H7 (cell line): ENCODE results near the gene ZMAT5. TPM values are rescaled to one million over a fixed set of nuclear protein-coding genes. Genes with fewer than 3 reads are reported as not detected.
A peak's percentile ranks its signal among the peaks of the same experiment; 100 is the strongest.

Source experiments
- DNase-seq: peaks from one replicate; pipeline ENCODE4 v3.0.0; 2012
- H3K27me3 ChIP-seq: 2 replicates; pipeline ENCODE4 v1.6.0; 2011; ENCODE audit warnings: mild to moderate bottlenecking, low read length; ENCODE audit not compliant: control insufficient read depth, insufficient read depth
- H3K36me3 ChIP-seq: replicated peaks from 2 replicates; pipeline ENCODE4 v1.5.1; 2011; ENCODE audit warnings: low read length; ENCODE audit not compliant: control insufficient read depth, insufficient read depth
- H3K4me3 ChIP-seq: 2 replicates; pipeline ENCODE4 v1.5.1; 2011; ENCODE audit warnings: low read depth, mild to moderate bottlenecking, control low read depth, low read length, moderate library complexity; ENCODE audit not compliant: insufficient read depth
- total RNA-seq: library from RNA; depleted of rRNA; stranded (reverse); fragments of >200 nt; shearing (Covaris generic); gene quantifications from 2 replicates; pipeline ENCODE4 v1.2.3, GENCODE V29; 2014; rRNA removed

Gene ZMAT5
- total RNA-seq, 1 experiment from 2014 or later: 35.6 TPM

GRCh38 chr22:29693161-29693560, 73.6 kb downstream of the ZMAT5 start:
- no peak overlapping the region for H3K4me3 ChIP-seq
- H3K27me3 ChIP-seq: no peaks in the 10 kb centered on the region
- DNase-seq: no peak
- no peaks in the 10 kb centered on the region for H3K36me3 ChIP-seq

GRCh38 chr22:29692327-29692640, 74.5 kb downstream of the ZMAT5 start:
- DNase-seq: peak; percentile 61
- H3K27me3 ChIP-seq: no peaks in the 10 kb centered on the region
- H3K4me3 ChIP-seq: no peak overlapping the region
- no peaks in the 10 kb centered on the region; the same call in 1 of the 2 replicates for H3K36me3 ChIP-seq

GRCh38 chr22:29691636-29692326, 75.0 kb downstream of the ZMAT5 start:
- no peaks in the 10 kb centered on the region for H3K27me3 ChIP-seq

GRCh38 chr22:29690476-29690875, 76.3 kb downstream of the ZMAT5 start:
- no peak for DNase-seq
- no peak overlapping the region for H3K4me3 ChIP-seq
- H3K27me3 ChIP-seq: no peaks in the 10 kb centered on the region
- H3K36me3 ChIP-seq: no peaks in the 10 kb centered on the region; the same call in 1 of the 2 replicates

More at GRCh38 chr22:29691636-29692326, 75.0 kb downstream of the ZMAT5 start:
- Histone ChIP-seq H3K4me3 (no peak overlapping the region), H3K36me3 (no peaks in the 10 kb centered on the region; the same call in 1 of the 2 replicates)
- DNase-seq: peak; percentile 76

- DNase-seq: peak; percentile 85
- Histone ChIP-seq H3K36me3 (no peaks in the 10 kb centered on the region; the same call in 1 of the 2 replicates), H3K27me3 (no peaks in the 10 kb centered on the region), H3K4me3 (no peak overlapping the region)
Observed at GRCh38 chr22:29689880-29690213, 77.0 kb downstream of the ZMAT5 start.

GRCh38 chr22:29689206-29689879, 77.5 kb downstream of the ZMAT5 start:
- Histone ChIP-seq H3K27me3 (no peaks in the 10 kb centered on the region), H3K4me3 (no peak overlapping the region), H3K36me3 (no peaks in the 10 kb centered on the region; the same call in 1 of the 2 replicates)
- DNase-seq: no peak

GRCh38 chr22:29684244-29684643, 82.6 kb downstream of the ZMAT5 start:
- peaks cover 2% of the 10 kb centered on the region for H3K36me3 ChIP-seq
- no peak for DNase-seq
- H3K4me3 ChIP-seq: no peak overlapping the region
- H3K27me3 ChIP-seq: no peaks in the 10 kb centered on the region

GRCh38 chr22:29683536-29683935, 83.3 kb downstream of the ZMAT5 start:
- Histone ChIP-seq H3K4me3 (no peak overlapping the region), H3K36me3 (peaks cover 5% of the 10 kb centered on the region), H3K27me3 (no peaks in the 10 kb centered on the region)
- DNase-seq: no peak

Other genes starting within 250 kb of the ZMAT5 start
- 35.7 and 58.1 TPM in 2 replicates for gene THOC5, start 213.2 kb downstream of the ZMAT5 start, total RNA-seq
- 295 and 354 TPM in 2 replicates for gene NIPSNAP1, start 185.9 kb downstream of the ZMAT5 start, total RNA-seq
- gene NF2, start 163.4 kb downstream of the ZMAT5 start, total RNA-seq: 52.0 and 56.5 TPM in 2 replicates
- gene CABP7, start 47.0 kb downstream of the ZMAT5 start, total RNA-seq: 0.11 TPM in 1 of 2 replicates, not detected in the other
- gene UQCR10, start 362 bp upstream of the ZMAT5 start, total RNA-seq: 108 and 170 TPM in 2 replicates
- gene ASCC2, start 71.3 kb upstream of the ZMAT5 start, total RNA-seq: 26.7 and 27.2 TPM in 2 replicates
- 16.7 and 19.6 TPM in 2 replicates for gene MTMR3, start 116.2 kb upstream of the ZMAT5 start, total RNA-seq